ENCODE results near the gene GNAQ.
"Not testable (repeated sequence)": the region's sequence is repeated elsewhere in the genome, so short reads cannot be mapped to it uniquely, and the experiment has no call there.

Gene GNAQ

DNA sequence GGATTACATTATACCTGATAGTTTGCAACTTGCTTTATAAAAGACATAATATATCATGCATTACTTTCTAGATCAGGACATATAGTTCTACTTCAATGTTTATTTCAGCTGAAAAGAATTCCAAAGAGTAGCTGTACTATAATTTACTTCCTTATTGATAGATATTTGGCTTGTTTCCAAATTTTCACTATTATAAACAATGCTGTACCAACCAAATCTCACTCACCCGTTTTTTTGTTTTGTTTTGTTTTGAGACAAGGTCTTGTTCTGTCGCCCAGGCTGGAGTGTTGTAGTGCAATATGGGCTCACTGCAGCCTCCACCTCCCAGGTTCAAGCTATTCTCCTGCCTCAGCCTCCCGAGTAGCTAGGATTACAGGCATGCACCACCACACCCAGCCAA lies 132.7 kb downstream of the GNAQ start:
- no peak for DNase-seq

DNA sequence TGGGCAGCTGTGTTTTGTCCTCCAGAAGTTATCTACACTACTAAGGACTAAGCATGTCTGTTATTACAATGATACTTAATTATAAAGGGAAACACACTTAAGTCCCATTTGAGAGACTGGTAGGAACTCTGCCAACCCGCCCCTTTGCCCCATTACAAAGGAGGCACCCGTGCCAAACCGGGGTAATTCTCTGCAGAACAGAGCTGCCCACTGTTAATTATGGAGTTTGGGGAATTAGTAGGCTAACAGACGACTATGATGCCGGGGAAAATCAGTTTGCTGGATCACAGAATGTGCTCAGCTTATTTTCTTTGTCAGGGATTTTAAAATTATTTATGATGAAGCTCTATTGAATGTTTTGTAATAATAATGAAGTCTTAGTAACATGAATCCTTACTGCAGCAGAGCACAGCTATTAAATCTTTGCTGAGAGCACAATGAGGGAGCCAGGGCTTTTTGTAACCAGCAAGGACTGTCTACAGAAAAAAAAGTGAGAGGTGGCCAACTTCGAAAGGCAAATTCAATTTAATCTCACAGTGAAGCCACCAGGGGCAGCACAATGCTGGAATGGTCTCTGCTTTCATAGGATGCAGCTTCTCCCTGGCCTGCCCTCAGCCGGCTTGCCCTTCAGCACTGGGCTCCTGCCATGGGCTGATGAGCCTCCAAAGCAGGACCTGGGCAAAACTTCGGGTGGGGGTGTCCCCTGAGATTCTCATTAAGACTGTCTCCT lies 134.5 kb downstream of the GNAQ start:
- no peak for DNase-seq

DNA sequence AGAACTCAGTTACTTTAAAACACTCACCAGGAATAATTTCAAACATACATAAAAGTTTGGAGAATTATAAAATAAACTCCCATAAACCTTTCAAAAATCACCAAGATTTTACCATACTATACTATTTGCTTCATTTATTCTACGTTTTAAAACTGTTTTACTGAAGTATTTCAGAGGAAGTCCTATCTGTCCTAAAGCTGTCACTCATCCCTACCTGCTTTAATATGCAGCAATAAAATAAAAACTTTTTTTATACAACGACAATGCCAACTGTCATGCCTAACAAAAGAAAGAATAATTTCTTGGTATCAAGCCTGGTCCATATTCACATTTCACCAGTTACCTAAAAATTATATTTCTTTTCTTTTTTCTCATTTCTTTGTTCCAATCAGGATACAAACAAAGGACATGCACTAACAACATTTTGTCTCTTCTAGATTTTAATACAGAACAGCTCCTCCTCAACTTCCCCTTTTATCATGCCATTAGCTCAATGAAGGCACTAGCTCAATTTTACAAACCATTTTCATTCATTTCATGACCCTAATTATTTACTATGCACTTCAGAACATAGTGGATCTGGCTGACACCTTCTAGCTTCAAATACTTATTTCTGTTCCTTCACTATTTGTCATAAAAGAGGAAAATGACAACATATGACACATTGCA lies 135.2 kb downstream of the GNAQ start:
- no peak for DNase-seq

DNA sequence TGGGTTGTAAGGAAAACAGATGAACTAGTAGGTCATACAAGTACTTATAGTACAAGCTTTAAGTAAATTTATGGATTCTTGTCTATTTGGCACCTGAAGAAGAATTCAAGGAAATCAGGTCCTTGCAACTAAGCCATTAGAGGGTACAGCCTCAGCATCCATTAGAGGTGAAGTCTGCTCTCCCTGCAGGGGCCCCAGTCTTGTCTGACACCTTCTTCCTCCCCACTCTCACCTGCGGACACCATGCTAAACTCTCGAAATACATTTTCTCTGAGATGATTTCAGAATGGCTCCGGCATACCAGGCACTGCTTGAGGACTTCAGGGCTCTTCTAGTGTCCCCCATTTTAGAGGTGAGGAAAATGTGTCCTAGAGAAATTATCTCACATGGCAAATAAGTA lies 137.9 kb downstream of the GNAQ start:
- DNase-seq = no peak

DNA sequence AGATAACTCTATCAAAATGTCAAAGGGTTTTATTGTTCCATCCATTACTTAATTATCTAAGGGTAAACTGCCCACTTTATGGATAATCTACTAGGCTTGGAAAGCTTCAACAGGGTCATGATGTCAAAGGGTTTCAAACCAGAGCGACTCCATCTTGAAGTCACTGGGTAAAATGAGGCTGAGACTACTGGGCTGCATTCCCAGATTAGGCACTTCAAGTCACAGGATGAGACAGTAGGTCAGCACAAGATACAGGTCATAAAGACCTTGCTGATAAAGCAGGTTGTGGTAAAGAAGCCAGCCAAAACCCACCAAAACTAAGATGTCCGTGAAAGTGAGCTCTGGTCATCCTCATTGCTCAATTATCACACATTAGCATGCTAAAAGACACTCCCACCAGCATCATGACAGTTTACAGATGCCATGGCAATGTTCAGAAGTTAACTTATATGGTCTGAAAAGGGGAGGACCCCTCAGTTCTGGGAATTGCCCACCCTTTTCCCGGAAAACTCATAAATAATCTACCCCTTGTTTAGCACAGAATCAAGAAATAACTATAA lies 138.6 kb downstream of the GNAQ start:
- no peak for DNase-seq

DNA sequence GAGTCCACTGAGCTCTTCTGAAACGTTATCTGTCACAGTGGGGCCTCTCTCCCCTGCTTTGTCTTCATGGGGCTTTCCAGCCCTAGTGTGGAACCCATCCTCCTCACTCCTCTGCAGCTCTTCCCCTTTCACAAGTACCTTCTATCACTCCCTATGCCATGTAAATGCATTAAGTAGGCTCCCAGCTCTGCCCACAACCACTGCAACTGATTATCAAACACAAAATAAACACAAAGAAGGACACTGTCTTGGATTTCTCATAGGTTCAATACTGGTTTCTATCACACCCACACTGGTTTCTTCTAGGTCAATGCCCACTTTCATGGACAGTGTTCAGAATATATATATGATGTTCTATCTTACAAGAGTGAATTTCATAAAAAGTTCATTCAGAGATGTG lies 139.4 kb downstream of the GNAQ start:
- no peak for DNase-seq

DNA sequence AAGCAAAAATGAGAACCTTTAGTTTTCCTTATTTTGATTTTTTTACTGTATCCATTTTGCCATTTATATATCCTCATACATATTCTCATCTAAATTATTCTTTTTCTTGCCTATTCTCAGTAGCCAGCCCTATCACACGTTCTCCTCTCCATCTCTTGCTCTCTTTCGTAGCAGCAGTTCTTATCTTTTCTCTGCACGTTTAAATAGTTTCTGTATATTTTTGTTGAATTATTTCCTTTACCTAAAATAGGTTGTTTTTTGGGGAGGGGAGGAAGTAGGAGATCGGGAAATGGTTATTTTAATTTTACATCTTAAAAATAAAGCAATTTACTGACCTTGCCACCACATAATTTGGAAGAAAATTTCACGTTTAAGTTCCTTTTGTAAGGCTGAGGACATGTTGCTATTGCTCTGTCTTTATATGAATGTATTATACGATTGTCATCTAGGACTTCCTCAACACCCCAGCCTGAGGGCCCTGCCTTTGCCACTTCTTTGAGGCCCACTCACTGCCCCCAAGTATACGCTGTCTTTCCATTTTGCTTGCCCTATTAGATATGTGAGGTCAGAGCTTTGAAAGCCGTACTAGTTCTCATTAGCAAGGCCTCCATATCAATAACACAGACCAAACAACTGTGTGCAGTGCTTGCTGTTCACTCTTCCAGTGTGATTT lies 140.3 kb downstream of the GNAQ start:
- DNase-seq = no peak

DNA sequence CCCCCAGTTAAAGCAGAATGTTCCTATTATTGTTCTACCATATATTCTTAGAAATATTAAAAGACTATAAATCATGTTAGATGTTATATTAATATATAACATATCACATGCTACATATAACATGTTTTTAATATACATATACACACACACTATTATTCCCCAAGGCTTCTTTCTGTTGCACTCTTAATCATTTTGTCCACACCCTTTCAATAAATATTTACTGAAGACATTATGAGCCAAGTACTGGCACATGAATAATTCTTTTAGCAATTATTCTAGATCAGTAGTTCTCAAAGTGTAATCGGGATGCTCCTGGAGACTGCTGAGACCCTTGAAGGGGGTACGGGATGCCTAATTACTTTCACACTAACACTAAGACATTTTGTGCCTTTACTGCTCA lies 143.9 kb downstream of the GNAQ start:
- DNase-seq = no peak

DNA sequence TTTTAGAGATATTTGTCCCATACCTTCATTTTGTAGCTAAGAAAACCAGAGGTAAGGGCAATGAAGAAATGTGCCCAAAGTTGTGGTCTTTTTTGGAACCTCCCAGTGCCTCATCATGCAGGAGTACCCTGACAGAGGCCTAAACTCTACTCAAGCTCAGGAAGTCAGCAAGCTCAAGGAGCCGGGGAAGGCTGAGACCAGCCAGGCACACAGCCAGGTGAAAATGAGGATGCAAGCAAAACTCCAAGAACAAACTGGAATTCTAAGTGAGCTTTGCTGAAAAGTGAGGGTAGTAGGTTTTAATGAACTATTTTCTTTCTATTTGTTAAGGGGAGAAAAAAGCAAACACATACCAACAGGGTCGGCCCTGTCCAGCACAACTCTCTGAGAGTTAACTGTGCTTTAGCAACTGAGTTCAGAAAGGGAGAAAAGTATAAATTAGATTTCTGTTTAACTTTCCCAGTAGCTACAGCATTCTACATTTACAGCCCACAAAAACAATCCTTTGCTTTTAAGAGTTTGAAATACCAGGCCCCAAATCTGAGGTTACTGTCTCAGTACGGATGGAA lies 146.4 kb downstream of the GNAQ start:
- DNase-seq = no peak

DNA sequence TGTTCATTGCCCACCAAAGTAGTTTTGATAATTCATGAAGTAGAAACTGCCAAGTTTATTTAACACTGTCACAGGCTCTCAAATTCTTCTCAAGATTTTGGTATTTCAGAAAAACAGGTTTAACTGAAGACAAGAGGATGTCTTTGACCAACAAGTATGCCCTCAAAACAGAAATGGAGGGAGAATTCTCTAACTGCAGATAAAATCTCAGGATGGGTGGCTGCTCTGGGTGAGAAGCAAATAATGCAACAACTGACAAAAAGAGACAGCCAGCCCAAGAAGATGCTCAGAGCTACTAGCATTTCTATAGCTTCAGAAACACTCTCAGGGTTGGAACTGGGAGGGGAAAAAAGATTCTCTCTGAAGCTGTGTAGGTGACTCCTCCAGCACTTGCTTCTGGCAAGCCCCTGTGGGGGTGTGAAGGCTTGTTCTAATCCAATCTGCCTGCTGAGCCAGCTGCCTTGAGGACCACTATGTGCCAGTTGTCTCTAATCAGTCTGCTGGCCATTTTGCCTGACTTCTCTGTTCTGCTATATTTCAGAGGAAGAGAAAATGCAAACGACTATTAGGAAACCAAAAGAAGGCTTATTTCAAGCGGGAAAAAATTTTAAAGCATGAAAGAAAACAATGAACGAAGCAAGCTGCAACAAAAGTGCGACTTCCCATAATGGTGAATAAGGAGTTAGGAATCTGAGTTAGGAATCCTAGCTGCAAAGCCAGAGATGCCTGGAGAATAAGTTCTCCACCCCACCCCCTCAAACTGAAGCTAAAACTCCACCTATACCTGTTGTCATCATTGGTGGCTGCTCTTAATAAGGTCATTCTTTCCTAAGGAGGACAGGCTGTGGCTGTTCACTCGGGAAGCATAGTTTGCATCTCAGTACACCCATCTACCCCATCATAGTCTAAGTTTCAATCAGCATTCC lies 147.5 kb downstream of the GNAQ start:
- DNase-seq = no peak

DNA sequence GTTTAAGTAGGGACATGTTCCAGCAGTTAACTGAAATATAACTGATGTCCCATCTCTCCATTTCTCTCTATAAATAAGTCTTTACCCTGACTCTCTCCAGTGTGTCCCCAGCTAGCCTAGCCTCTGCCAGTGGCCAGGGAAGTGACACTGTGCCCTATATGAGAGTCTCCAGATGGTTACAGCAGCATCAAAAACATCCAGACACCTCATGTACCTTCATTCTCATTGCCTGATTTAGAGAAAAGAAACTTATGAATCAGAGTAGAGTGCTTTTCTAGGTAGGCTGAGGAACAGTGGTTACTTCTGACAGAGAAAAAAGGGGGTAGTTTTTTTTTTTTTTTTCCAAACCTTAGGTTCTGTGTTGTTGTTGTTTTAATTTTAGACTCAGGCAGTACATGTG lies 148.5 kb downstream of the GNAQ start:
- DNase-seq = no peak

DNA sequence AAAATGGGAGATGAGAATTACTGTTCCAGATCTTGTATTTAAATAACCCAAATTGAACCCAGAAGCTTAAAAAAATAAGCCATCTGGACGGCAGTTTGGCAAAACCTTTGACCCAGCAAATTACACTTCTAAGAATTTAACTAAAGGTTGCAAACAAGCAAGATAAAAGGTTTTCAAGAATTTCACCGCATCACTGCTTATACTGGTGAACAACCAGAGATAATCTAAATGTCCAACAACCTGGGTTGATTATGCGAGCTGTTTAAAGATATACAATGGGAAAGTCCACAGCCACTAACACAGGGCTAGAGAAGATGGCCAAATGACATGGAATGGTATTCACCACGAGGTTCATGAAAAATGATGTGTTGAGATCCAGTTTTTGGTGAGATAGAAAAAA lies 149.3 kb downstream of the GNAQ start:
- DNase-seq = no peak

DNA sequence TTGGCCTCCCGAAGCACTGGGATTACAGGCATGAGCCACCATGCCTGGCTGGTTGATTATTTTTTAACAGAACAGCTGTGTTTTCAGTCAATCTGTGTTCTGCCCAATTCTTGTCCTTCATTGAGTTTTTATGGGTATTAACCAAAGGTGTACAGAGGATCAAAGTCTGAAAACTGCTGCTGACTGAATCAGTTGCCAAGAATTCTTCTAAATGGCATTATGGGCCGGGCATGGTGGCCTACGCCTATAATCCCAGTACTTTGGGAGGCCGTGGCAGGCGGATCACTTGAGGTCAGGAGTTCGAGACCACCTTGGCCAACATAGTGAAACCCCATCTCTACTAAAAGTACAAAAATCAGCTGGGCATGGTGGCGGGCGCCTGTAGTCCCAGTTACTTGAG lies 150.0 kb downstream of the GNAQ start:
- not testable (repeated sequence) for DNase-seq

DNA sequence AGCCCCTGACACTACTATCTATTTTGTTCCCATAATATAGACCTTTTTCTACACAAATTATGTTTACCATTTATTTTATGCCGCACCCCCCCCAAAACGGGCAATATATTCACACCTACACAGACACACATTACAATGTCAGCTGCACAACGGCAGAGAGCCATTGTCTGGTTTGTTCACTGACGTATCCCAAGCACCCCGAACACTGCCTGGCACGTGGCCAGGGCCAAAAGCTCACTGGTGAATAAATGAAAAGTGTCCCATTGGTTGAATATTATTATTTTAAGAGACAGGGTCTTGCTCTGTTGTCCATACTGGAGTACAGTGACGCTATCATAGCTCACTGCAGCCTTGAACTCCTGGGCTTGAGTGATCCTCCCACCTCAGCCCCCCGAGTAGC lies 150.5 kb downstream of the GNAQ start:
- DNase-seq = no peak

DNA sequence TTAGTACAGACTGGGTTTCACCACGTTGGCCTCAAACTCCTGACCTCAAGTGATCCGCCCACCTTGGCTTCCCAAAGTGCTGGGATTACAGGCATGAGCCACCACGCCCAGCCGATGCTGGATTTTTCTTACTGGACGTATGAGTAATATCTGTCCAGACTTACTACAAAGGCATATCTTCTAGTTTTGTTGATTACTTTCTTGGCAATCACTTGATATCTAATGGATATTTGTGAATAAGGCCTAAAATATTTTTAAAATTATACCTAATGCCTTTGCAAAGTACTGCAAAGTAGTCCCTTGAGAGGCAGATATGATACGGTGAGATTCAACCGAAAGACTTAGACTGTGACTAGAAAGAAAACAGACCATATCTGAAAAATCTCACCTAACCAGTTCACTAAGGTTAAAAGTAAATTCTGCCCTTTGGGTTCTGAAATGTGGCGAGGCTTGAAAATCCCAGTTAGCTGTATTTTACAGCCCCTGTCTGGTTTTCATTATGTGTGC lies 152.1 kb downstream of the GNAQ start:
- no peak for DNase-seq

DNA sequence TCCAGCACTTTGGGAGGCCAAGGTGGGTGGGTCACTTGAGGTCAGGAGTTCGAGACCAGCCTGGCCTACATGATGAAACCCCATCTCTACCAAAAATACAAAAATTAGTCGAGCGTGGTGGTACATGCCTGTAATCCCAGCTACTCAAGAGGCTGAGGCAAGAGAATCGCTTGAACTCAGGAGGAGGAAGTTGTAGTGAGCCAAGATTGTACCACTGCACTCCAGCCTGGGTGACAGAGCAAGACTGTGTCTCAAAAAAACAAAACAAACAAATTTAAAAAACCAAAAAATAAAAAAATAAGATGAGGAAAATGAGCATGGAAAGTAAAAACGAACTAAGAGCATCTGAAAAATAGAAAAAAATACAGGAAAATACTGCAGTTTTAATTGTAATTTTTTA lies 152.8 kb downstream of the GNAQ start:
- DNase-seq = not testable (repeated sequence)

DNA sequence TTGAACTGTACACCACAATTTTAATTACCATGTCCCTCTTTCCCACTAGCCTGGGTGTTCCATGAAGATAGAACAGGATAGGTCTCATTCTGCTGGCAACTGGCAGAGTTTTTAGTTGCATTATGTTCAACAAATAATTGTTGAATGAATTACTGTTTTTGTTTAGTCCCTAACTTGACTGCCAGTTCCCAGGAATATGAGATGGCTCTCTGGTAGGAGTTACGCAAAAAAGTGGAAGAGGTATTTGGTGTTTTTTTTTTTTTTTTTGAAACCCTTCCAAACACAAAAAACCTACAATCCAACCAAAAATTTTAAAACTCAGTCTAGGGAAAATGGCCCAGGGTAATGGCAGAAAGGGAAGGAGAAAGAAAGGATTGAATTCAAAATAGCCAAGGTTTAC lies 153.6 kb downstream of the GNAQ start:
- no peak for DNase-seq

DNA sequence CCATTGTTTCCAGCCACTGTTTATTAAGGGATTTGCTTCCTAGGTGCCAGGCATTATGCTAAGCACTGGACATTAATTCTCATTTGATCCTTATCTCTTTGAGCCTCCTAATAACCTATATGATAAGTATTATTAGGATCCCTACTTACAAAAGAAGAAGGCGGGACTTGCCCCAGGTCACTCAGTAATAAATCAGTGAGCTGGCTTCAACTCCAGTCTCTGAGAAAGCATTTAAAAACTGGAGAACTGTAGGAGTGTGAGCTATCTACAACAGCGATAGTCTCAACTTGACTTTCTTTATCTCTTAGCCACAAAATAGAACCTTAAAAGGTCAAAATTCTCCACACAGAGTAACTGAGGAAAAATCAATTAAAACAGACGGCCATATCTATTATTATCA lies 155.0 kb downstream of the GNAQ start:
- DNase-seq = no peak

DNA sequence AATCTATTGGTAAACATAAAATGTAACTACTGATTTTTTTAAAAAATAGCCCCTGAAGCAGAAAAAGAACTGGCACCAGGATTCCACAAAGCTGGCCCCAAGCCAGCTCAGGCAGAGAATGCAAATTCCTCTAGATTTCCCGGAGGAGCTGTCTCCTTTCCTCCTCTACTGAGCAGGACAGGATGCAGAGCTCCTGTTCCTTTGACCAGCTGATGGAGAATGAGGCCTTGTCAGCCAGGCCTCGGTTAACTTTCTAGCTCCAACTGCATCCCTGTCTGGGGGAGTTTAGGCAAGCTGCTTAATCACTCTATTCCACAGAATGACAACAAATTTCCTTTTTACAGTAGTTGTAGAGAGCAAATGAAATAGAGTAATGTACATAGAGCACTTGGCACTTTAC lies 155.5 kb downstream of the GNAQ start:
- no peak for DNase-seq

DNA sequence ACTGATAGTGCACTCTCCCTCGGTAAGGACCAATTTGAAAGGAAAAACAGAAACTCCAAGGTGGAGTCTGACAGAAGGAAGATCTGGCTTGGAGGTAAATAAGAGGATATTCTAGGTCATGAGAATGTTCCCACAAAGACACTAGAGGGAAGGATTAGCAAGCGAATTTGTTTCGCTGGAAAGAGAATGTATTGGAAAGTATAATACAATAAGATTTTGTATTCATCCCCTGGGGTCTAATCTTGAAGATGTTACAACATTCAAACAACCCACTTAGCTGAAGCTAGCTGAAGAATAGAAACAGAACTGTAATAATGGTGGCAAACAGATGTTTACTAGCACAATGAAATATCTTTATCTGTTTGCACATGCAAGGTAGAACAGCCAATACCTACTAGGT lies 158.7 kb downstream of the GNAQ start:
- DNase-seq = no peak

DNA sequence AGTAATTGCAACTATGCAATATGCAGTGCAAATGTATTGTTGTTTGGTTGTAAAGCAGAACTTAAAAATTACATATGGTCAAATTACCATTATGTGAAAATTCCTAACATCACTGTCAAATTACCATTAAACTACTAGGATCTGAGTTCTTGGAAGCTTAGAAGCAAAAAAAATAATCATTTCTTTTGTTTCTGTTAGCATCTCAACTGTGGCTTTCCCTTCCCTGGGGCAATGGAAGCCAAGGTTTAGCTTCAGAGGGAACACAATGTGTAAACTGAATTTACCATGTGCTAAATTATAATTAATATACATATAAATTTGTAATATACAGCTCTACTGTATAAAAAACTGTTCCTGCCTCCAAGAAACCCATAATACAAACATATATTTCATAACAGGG lies 159.4 kb downstream of the GNAQ start:
- DNase-seq = no peak

DNA sequence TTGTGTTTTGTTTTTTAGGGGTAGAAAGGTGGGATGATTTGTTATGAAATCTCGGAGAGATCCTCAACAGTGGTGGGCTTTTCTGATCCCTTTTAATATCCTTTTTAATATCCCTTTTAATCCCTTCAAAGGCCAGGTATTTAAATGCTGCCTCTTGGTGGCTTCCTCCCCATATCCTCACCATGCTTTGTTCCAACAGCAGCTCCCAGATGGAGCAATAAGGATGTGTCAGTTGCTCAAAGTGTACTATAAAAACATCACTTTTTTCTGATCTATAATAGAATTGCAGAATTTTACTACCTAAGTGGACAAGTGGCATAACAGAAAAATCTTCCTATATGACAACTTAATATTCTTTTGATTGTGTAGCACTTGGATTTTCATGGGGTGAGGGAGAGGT lies 160.1 kb downstream of the GNAQ start:
- no peak for DNase-seq
